DOHH2 (cell line): ENCODE data around the gene PYGM.

Experiments used
- H3F3A ChIP-seq: fragments of 200-600 bp; sonication (generic), shearing (Covaris generic); 2 replicates; pipeline ENCODE4 v1.6.0; 2016; ENCODE audit warnings: antibody characterized with exemption, mild to moderate bottlenecking; ENCODE audit not compliant: control insufficient read depth, insufficient read depth
- H3K27ac ChIP-seq: fragments of 200-600 bp; sonication (generic); 2 replicates; pipeline ENCODE4 v1.5.1; 2014; ENCODE audit warnings: low read depth, mild to moderate bottlenecking, low read length, moderate library complexity
- H3K27me3 ChIP-seq: fragments of 200-600 bp; sonication (generic); 2 replicates; pipeline ENCODE4 v1.6.1; 2014; ENCODE audit warnings: mild to moderate bottlenecking, low read length, mixed read lengths; ENCODE audit not compliant: control insufficient read depth
- H3K36me3 ChIP-seq: fragments of 200-600 bp; sonication (generic); 2 replicates; pipeline ENCODE4 v1.6.1; 2014; ENCODE audit warnings: mild to moderate bottlenecking, low read length, moderate library complexity, mixed read lengths; ENCODE audit not compliant: control insufficient read depth
- H3K4me1 ChIP-seq: fragments of 200-600 bp; sonication (generic); 2 replicates; pipeline ENCODE4 v1.6.1; 2014; ENCODE audit warnings: mild to moderate bottlenecking, low read length, mixed read lengths; ENCODE audit not compliant: control insufficient read depth
- H3K4me2 ChIP-seq: fragments of 200-600 bp; sonication (generic); 2 replicates; pipeline ENCODE4 v1.6.0; 2014; ENCODE audit warnings: mild to moderate bottlenecking, low read length, moderate library complexity
- H3K4me3 ChIP-seq: fragments of 200-600 bp; sonication (generic); 2 replicates; pipeline ENCODE4 v1.5.1; 2014; ENCODE audit warnings: mild to moderate bottlenecking, low read length, mixed read lengths
- H3K79me2 ChIP-seq: fragments of 200-600 bp; sonication (generic); 2 replicates; pipeline ENCODE4 v1.6.1; 2014; ENCODE audit warnings: mild to moderate bottlenecking, low read length, mixed read lengths; ENCODE audit not compliant: control insufficient read depth
- H3K9me2 ChIP-seq: fragments of 200-600 bp; sonication (generic); replicated peaks from 2 replicates; pipeline ENCODE4 v1.6.1; 2014; ENCODE audit warnings: mild to moderate bottlenecking, low read length, mixed read lengths; ENCODE audit not compliant: control insufficient read depth
- H3K9me3 ChIP-seq: fragments of 200-600 bp; sonication (generic); 2 replicates; pipeline ENCODE4 v1.6.1; 2014; ENCODE audit warnings: antibody characterized with exemption, low read length, mixed read lengths; ENCODE audit not compliant: control insufficient read depth, insufficient read depth
- H4K20me1 ChIP-seq: fragments of 200-600 bp; sonication (generic); 2 replicates; pipeline ENCODE4 v1.6.0; 2014; ENCODE audit warnings: low read depth, mild to moderate bottlenecking, antibody characterized with exemption, low read length, moderate library complexity; ENCODE audit not compliant: control insufficient read depth, insufficient read depth
- CTCF ChIP-seq: fragments of 200-600 bp; sonication (generic); IDR thresholded peaks from one replicate; pipeline ENCODE4 v1.5.1; 2014; ENCODE audit warnings: antibody characterized with exemption, mild to moderate bottlenecking, low read depth, low read length; ENCODE audit not compliant: poor library complexity, severe bottlenecking
- EZH2phosphoT487 ChIP-seq: fragments of 200-600 bp; sonication (generic); IDR thresholded peaks from 2 replicates; pipeline ENCODE4 v1.6.1; 2017; ENCODE audit warnings: borderline replicate concordance, mild to moderate bottlenecking, antibody characterized with exemption, low read length, moderate library complexity, mixed read lengths

The PYGM gene

GRCh38 chr11:64792482-64792881, 32.7 kb upstream of the PYGM start:
- no peak overlapping the region for H3K27ac ChIP-seq
- H3K9me2 ChIP-seq, result no peaks in the 10 kb centered on the region

GRCh38 chr11:64791781-64792291, 32.1 kb upstream of the PYGM start:
- Histone ChIP-seq H3K27ac (no peak overlapping the region), H3K36me3 (peaks cover 42% of the 10 kb centered on the region), H3K4me3 (no peak overlapping the region), H3K4me2 (no peak overlapping the region), H3K4me1 (peaks cover 9% of the 10 kb centered on the region), H3K79me2 (no peaks in the 10 kb centered on the region), H3K9me2 (no peaks in the 10 kb centered on the region), H3K27me3 (no peaks in the 10 kb centered on the region), H4K20me1 (no peaks in the 10 kb centered on the region), H3F3A (0 out of 2 replicates have a peak, but pooled peaks cover 2% of the 10 kb centered on the region), H3K9me3 (no peaks in the 10 kb centered on the region)
- TF ChIP-seq EZH2phosphoT487 (no peak), CTCF (no peak)

More at GRCh38 chr11:64792482-64792881, 32.7 kb upstream of the PYGM start:
- Histone ChIP-seq H3K27me3 (no peaks in the 10 kb centered on the region), H4K20me1 (no peaks in the 10 kb centered on the region), H3F3A (no peaks in the 10 kb centered on the region), H3K4me1 (peaks cover 9% of the 10 kb centered on the region), H3K9me3 (no peaks in the 10 kb centered on the region), H3K4me2 (no peak overlapping the region), H3K79me2 (no peaks in the 10 kb centered on the region), H3K36me3 (peaks cover 48% of the 10 kb centered on the region), H3K4me3 (no peak overlapping the region)
- TF ChIP-seq EZH2phosphoT487 (no peak), CTCF (no peak)

- Histone ChIP-seq H3K27ac (no peak overlapping the region), H3K79me2 (no peaks in the 10 kb centered on the region), H3K36me3 (peaks cover 38% of the 10 kb centered on the region), H3K9me3 (no peaks in the 10 kb centered on the region), H3F3A (peaks cover 6% of the 10 kb centered on the region), H3K9me2 (no peaks in the 10 kb centered on the region), H3K27me3 (no peaks in the 10 kb centered on the region), H3K4me1 (peaks cover 9% of the 10 kb centered on the region), H4K20me1 (no peaks in the 10 kb centered on the region), H3K4me3 (no peak overlapping the region), H3K4me2 (no peak overlapping the region)
- TF ChIP-seq EZH2phosphoT487 (no peak), CTCF (no peak)
Observed at GRCh38 chr11:64790205-64791095, 30.7 kb upstream of the PYGM start.
